ENCODE results near the gene PGPEP1.

- no peak for TF ChIP-seq CTCF (IDR thresholded peaks at IDR 0.05)
- TF ChIP-seq POLR2A (IDR thresholded peaks at IDR 0.05), result no peak
These were observed 51.2 kb downstream of the PGPEP1 start for GRCh38 chr19:18391509-18392075.

Measured in vagina (tissue), 2 donors.